ENCODE results near the gene SIGLEC6. TPM values are rescaled to one million over a fixed set of nuclear protein-coding genes. Genes with fewer than 3 reads are reported as not detected.

The SIGLEC6 gene
- total RNA-seq, 1 experiment from 2014 or later: 10.0 TPM

DNA sequence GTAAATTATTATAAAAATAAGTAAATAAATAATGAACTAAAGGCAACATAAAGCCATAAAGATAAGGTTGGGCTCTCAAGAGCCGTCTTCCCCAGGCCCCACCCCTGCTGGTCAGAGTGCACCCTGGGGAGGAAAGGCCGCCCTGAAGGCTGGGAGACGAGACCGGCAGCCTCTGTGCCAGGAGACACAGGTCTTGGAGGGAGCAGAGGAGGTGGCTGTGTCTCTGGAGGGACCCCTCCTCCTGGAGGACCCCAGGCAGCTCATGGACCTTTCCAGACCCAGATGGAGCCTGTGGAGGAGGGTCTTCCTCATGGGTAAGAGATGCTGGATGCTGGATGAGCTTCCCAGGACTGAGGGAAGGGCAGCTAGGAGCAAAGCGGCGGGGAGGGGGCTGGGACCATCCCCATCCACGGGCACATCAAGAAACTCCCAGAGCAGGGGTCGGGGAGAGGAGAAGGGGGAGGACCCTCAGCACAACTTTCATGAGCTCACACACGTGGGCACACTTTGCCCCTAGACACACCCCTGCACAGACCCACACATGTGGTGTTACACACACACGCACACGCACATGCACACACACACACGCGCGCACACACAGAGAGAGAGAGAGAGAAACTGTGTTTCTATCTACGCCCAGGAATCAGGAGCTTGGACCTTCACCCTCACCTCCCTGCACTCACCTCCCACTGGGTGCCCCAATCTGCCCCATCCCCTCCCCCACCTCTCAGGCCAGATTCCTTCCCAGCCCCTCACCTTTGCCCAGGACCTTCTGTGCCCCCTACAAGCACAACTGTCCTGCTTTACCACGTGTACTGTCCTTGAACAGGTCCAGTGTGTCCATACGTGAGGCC, 52.9 kb downstream of the SIGLEC6 start, which contains the start of gene CEACAM18:
CEACAM18 (plus strand) TSS at position 159 of the 854 bp plus-strand sequence.
- POLR2A ChIA-PET: no interaction called here
- H3K36me3 Mint-ChIP-seq (ENCODE audit: insufficient read depth, unreplicated experiment): peaks cover 5% of the 10 kb centered on the region
- CTCF ChIA-PET: no interaction called here
- peaks cover 10% of the 10 kb centered on the region for H3K9me3 Mint-ChIP-seq (ENCODE audit: unreplicated experiment)
- peaks cover 24% of the 10 kb centered on the region for H3K4me1 Mint-ChIP-seq (ENCODE audit: low read depth, unreplicated experiment)
- BruUV-seq (replicated peaks): no TSS peak
- DNase-seq: peak in 1 of 2 experiments; percentile 76
- TF ChIP-seq, protein P1, sequence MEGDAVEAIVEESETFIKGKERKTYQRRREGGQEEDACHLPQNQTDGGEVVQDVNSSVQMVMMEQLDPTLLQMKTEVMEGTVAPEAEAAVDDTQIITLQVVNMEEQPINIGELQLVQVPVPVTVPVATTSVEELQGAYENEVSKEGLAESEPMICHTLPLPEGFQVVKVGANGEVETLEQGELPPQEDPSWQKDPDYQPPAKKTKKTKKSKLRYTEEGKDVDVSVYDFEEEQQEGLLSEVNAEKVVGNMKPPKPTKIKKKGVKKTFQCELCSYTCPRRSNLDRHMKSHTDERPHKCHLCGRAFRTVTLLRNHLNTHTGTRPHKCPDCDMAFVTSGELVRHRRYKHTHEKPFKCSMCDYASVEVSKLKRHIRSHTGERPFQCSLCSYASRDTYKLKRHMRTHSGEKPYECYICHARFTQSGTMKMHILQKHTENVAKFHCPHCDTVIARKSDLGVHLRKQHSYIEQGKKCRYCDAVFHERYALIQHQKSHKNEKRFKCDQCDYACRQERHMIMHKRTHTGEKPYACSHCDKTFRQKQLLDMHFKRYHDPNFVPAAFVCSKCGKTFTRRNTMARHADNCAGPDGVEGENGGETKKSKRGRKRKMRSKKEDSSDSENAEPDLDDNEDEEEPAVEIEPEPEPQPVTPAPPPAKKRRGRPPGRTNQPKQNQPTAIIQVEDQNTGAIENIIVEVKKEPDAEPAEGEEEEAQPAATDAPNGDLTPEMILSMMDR (IDR thresholded peaks at IDR 0.05; ENCODE audit: insufficient read depth in 1 of 2, low read depth in 1 of 2, low read length in 1 of 2, severe bottlenecking in 1 of 2, unreplicated experiment in 1 of 2): no peak
- peaks cover 22% of the 10 kb centered on the region for H3K4me1 ChIP-seq
- no peaks in the 10 kb centered on the region for H3K27me3 ChIP-seq (replicated peaks; ENCODE audit: control insufficient read depth, insufficient read depth, low read length)
- H3K4me3 Mint-ChIP-seq (ENCODE audit: unreplicated experiment): peak within 1 kb of the TSS; percentile 49
- no peaks in the 10 kb centered on the region for H3K36me3 ChIP-seq (ENCODE audit: control insufficient read depth, insufficient read depth, low read length)
- no peak within 1 kb of the TSS for H3K27ac Mint-ChIP-seq (ENCODE audit: unreplicated experiment)
- H3K9me3 ChIP-seq: 0 out of 2 replicates have a peak, but pooled peaks cover 3% of the 10 kb centered on the region
- H3K27me3 Mint-ChIP-seq (ENCODE audit: insufficient read depth, unreplicated experiment): no peaks in the 10 kb centered on the region
- intact Hi-C loops (cut with micrococcal nuclease; ENCODE audit: unreplicated experiment): no loop called here
- H3K4me3 ChIP-seq (ENCODE audit: low read depth, low read length): peak within 1 kb of the TSS; percentile 17; the same call in 1 of the 2 replicates

DNA sequence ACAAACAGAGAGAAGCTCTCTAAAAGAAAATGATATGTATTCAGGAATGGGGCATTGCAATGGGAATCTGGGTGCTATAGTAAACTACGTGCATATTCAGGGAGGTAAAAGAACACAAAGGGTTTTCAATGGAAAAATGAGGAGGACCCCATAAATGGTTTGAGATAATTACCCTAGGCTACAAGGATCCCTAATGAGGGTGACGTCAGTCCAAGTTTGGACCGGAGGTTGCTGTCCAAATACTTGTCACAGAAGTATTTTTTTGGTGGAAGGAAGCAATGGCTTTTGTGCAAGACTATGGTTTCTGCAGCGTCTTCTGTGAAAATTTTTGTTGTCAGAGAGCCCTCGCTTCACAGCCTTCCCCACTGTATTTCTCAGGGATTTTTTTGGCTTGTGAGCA, 54.1 kb downstream of the SIGLEC6 start:
- TF ChIP-seq, protein P1 (IDR thresholded peaks at IDR 0.05; ENCODE audit: insufficient read depth in 1 of 2, low read depth in 1 of 2, low read length in 1 of 2, severe bottlenecking in 1 of 2, unreplicated experiment in 1 of 2): no peak
- peaks cover 5% of the 10 kb centered on the region for H3K36me3 Mint-ChIP-seq (ENCODE audit: insufficient read depth, unreplicated experiment)
- H3K4me3 Mint-ChIP-seq (ENCODE audit: unreplicated experiment): no peak overlapping the region
- H3K36me3 ChIP-seq (ENCODE audit: control insufficient read depth, insufficient read depth, low read length): no peaks in the 10 kb centered on the region
- no peak overlapping the region for H3K27ac Mint-ChIP-seq (ENCODE audit: unreplicated experiment)
- no peak for DNase-seq
- H3K4me1 Mint-ChIP-seq (ENCODE audit: low read depth, unreplicated experiment): peaks cover 24% of the 10 kb centered on the region
- peaks cover 29% of the 10 kb centered on the region for H3K4me1 ChIP-seq
- H3K9me3 ChIP-seq: 0 out of 2 replicates have a peak, but pooled peaks cover 3% of the 10 kb centered on the region
- ChIA-PET POLR2A (no interaction called here), CTCF (no interaction called here)
- no peak overlapping the region for H3K4me3 ChIP-seq (ENCODE audit: low read depth, low read length)
- H3K27me3 ChIP-seq (replicated peaks; ENCODE audit: control insufficient read depth, insufficient read depth, low read length): no peaks in the 10 kb centered on the region
- peaks cover 10% of the 10 kb centered on the region for H3K9me3 Mint-ChIP-seq (ENCODE audit: unreplicated experiment)
- intact Hi-C loops (cut with micrococcal nuclease; ENCODE audit: unreplicated experiment): no loop called here
- BruUV-seq (replicated peaks): no TSS peak
- no peaks in the 10 kb centered on the region for H3K27me3 Mint-ChIP-seq (ENCODE audit: insufficient read depth, unreplicated experiment)

DNA sequence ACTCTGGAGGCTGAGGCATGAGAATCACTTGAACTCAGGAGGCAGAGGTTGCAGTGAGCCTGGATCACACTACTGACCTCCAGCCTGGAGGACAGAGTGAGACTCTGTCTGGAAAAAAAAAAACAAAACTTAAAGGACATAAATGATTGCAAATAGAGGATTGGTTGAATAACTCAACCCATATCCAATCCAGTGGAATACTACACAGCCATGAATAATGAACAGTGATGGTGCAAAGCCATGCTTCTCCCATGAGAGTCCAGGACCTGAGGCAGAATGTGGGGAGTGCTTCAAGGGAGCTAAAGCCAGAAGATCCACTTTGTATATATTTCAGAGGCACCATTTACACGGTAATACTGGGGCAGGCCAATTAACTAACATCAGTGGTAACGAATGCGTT, 55.3 kb downstream of the SIGLEC6 start:
- H3K4me1 Mint-ChIP-seq (ENCODE audit: low read depth, unreplicated experiment): peaks cover 24% of the 10 kb centered on the region
- ChIA-PET CTCF (no interaction called here), POLR2A (no interaction called here)
- H3K27me3 Mint-ChIP-seq (ENCODE audit: insufficient read depth, unreplicated experiment): no peaks in the 10 kb centered on the region
- no peaks in the 10 kb centered on the region for H3K36me3 ChIP-seq (ENCODE audit: control insufficient read depth, insufficient read depth, low read length)
- H3K4me1 ChIP-seq: peaks cover 29% of the 10 kb centered on the region
- no peaks in the 10 kb centered on the region for H3K27me3 ChIP-seq (replicated peaks; ENCODE audit: control insufficient read depth, insufficient read depth, low read length)
- no peak overlapping the region for H3K4me3 ChIP-seq (ENCODE audit: low read depth, low read length)
- intact Hi-C loops (cut with micrococcal nuclease; ENCODE audit: unreplicated experiment): no loop called here
- no TSS peak for BruUV-seq (replicated peaks)
- H3K27ac Mint-ChIP-seq (ENCODE audit: unreplicated experiment): peak overlapping the region; percentile 79
- H3K9me3 Mint-ChIP-seq (ENCODE audit: unreplicated experiment): peaks cover 10% of the 10 kb centered on the region
- H3K4me3 Mint-ChIP-seq (ENCODE audit: unreplicated experiment): no peak overlapping the region
- TF ChIP-seq, protein P1 (IDR thresholded peaks at IDR 0.05; ENCODE audit: insufficient read depth in 1 of 2, low read depth in 1 of 2, low read length in 1 of 2, severe bottlenecking in 1 of 2, unreplicated experiment in 1 of 2): no peak
- 0 out of 2 replicates have a peak, but pooled peaks cover 3% of the 10 kb centered on the region for H3K9me3 ChIP-seq
- peaks cover 5% of the 10 kb centered on the region for H3K36me3 Mint-ChIP-seq (ENCODE audit: insufficient read depth, unreplicated experiment)
- DNase-seq: no peak
